Subcutaneous adipose tissue (tissue), 4 donors: ENCODE data around the gene ZDHHC6. TPM values are rescaled to one million over a fixed set of nuclear protein-coding genes. Genes with fewer than 3 reads are reported as not detected.

Experiments
- CTCF ChIP-seq: fragments of 450-650 bp; IDR thresholded peaks from one replicate; pipeline ENCODE4 v1.5.1; 2016; ENCODE audit warnings: low read depth, mild to moderate bottlenecking, control low read depth, antibody characterized with exemption, moderate library complexity
- total RNA-seq, 4 donors: library from RNA; depleted of rRNA; stranded (reverse); fragments of >200 nt; gene quantifications; one replicate each; pipeline ENCODE4 v1.1.0, GENCODE V29; 2016

ZDHHC6 gene
- total RNA-seq, result 10 to 100 TPM; 26.6 to 34.7 (median 30.2) TPM

- TF ChIP-seq CTCF, result no peak
These were observed at the start of gene ZDHHC6, which contains the start of gene VTI1A for GRCh38 chr10:112446855-112447619. Gene ZDHHC6, minus strand, starts transcription at chr10:112446914. Its CDS starts 1,478 bp downstream, at chr10:112445436. Gene VTI1A, plus strand, starts transcription at chr10:112447215. Its CDS starts 159 bp downstream, at chr10:112447374.

GRCh38 chr10:112492736-112493135, 46.0 kb upstream of the ZDHHC6 start:
- no peak for TF ChIP-seq CTCF

GRCh38 chr10:112491144-112491543, 44.4 kb upstream of the ZDHHC6 start:
- TF ChIP-seq CTCF, result no peak

- no peak for TF ChIP-seq CTCF
These were observed 43.8 kb upstream of the ZDHHC6 start for GRCh38 chr10:112490545-112490944.

GRCh38 chr10:112487964-112488363, 41.2 kb upstream of the ZDHHC6 start:
- TF ChIP-seq CTCF, result no peak

GRCh38 chr10:112484399-112484798, 37.7 kb upstream of the ZDHHC6 start:
- TF ChIP-seq CTCF, result no peak

- no peak for TF ChIP-seq CTCF
These were observed 34.9 kb upstream of the ZDHHC6 start for GRCh38 chr10:112481602-112482001.
